HEK293 (cell line): ENCODE results near the gene DCDC2.

ENCODE experiments used
- CTCF ChIA-PET: fragments of 350-600 bp; formaldehyde crosslinking; extraction: SDS; loops from one replicate; lab custom pipeline; 2021; ENCODE audit warnings: antibody characterized with exemption; lab: Yijun Ruan, JAX
- POLR2A ChIA-PET: fragments of 300-600 bp; formaldehyde crosslinking; extraction: SDS; loops from one replicate; lab custom pipeline; 2020; ENCODE audit warnings: antibody characterized with exemption, inconsistent platforms; lab: Yijun Ruan, JAX
- H3K27ac ChIP-seq: fragments of 200-500 bp; sonication (Bioruptor generic); 2 replicates; pipeline ENCODE4 v1.5.1; 2014; ENCODE audit warnings: low read depth, low read length, control low read depth, inconsistent platforms; ENCODE audit errors: extremely low read depth
- H3K36me3 ChIP-seq, 2 experiments: fragments of 200-500 bp in 1 of 2; sonication (Bioruptor generic) in 1 of 2; 1 replicate in 1 of 2; 2 replicates in 1 of 2; pipeline ENCODE4 v1.5.1; 2014 to 2017; ENCODE audit warnings: inconsistent platforms in 2 of 2, low read length in 2 of 2; ENCODE audit not compliant: control insufficient read depth in 2 of 2, insufficient read depth in 1 of 2
- H3K4me1 ChIP-seq: fragments of 200-500 bp; sonication (Bioruptor generic); 2 replicates; pipeline ENCODE4 v1.5.1; 2014; ENCODE audit warnings: mild to moderate bottlenecking, low read length, inconsistent platforms; ENCODE audit not compliant: control insufficient read depth, insufficient read depth
- H3K4me3 ChIP-seq: 2 replicates; pipeline ENCODE4 v1.5.1; 2011; ENCODE audit warnings: low read depth, mild to moderate bottlenecking, control low read depth, low read length, moderate library complexity
- H3K9me3 ChIP-seq: fragments of 200-500 bp; sonication (Bioruptor generic); 2 replicates; pipeline ENCODE4 v1.5.1; 2014; ENCODE audit warnings: low read depth, low read length, inconsistent platforms; ENCODE audit not compliant: control insufficient read depth, insufficient read depth
- FEZF1 ChIP-seq: fragments of 450-650 bp; formaldehyde crosslinking; IDR thresholded peaks from 2 replicates; pipeline ENCODE4 v1.5.1; 2016; ENCODE audit warnings: missing biosample characterization, missing genetic modification characterization
- GFI1B ChIP-seq: fragments of 450-650 bp; formaldehyde crosslinking; IDR thresholded peaks from 2 replicates; pipeline ENCODE4 v1.5.1; 2016; ENCODE audit warnings: missing biosample characterization, missing genetic modification characterization
- KLF1 ChIP-seq: fragments of 450-650 bp; formaldehyde crosslinking; IDR thresholded peaks from 2 replicates; pipeline ENCODE4 v1.5.1; 2016; ENCODE audit warnings: missing biosample characterization, missing genetic modification characterization
- RBAK ChIP-seq: fragments of 450-650 bp; formaldehyde crosslinking; IDR thresholded peaks from 2 replicates; pipeline ENCODE4 v1.5.1; 2016; ENCODE audit warnings: missing biosample characterization, missing genetic modification characterization
- SCRT1 ChIP-seq: fragments of 450-650 bp; formaldehyde crosslinking; IDR thresholded peaks from 2 replicates; pipeline ENCODE4 v1.5.1; 2016; ENCODE audit warnings: missing biosample characterization, missing genetic modification characterization, borderline replicate concordance
- ZBTB6 ChIP-seq: fragments of 450-650 bp; formaldehyde crosslinking; IDR thresholded peaks from 2 replicates; pipeline ENCODE4 v1.5.1; 2017; ENCODE audit warnings: missing biosample characterization, missing genetic modification characterization
- ZNF132 ChIP-seq: fragments of 450-650 bp; formaldehyde crosslinking; IDR thresholded peaks from 2 replicates; pipeline ENCODE4 v1.5.1; 2017; ENCODE audit warnings: missing biosample characterization, missing genetic modification characterization, borderline replicate concordance
- ZNF174 ChIP-seq: fragments of 450-650 bp; formaldehyde crosslinking; IDR thresholded peaks from 2 replicates; pipeline ENCODE4 v1.5.0; 2017; ENCODE audit warnings: missing biosample characterization, mild to moderate bottlenecking, missing genetic modification characterization
- ZNF239 ChIP-seq: fragments of 450-650 bp; formaldehyde crosslinking; IDR thresholded peaks from 2 replicates; pipeline ENCODE4 v1.5.1; 2016; ENCODE audit warnings: missing biosample characterization, missing genetic modification characterization
- ZNF24 ChIP-seq: fragments of 450-650 bp; formaldehyde crosslinking; IDR thresholded peaks from 2 replicates; pipeline ENCODE4 v1.5.1; 2016; ENCODE audit warnings: missing biosample characterization, missing genetic modification characterization
- ZNF394 ChIP-seq: fragments of 450-650 bp; formaldehyde crosslinking; IDR thresholded peaks from 2 replicates; pipeline ENCODE4 v1.5.1; 2016; ENCODE audit warnings: missing biosample characterization, missing genetic modification characterization, mild to moderate bottlenecking, moderate library complexity, borderline replicate concordance
- ZNF423 ChIP-seq: fragments of 450-650 bp; formaldehyde crosslinking; IDR thresholded peaks from 2 replicates; pipeline ENCODE4 v1.5.1; 2016; ENCODE audit warnings: missing biosample characterization, missing genetic modification characterization
- ZNF518A ChIP-seq: fragments of 450-650 bp; formaldehyde crosslinking; conservative IDR thresholded peaks from 2 replicates; pipeline ENCODE4 v1.5.1; 2016; ENCODE audit warnings: low read depth, missing biosample characterization, missing genetic modification characterization
- ZNF549 ChIP-seq: fragments of 450-650 bp; IDR thresholded peaks from 2 replicates; pipeline ENCODE4 v1.5.1; 2018; ENCODE audit warnings: missing biosample characterization, missing genetic modification characterization, mild to moderate bottlenecking, inconsistent platforms, moderate library complexity
- ZNF555 ChIP-seq: fragments of 450-650 bp; formaldehyde crosslinking; conservative IDR thresholded peaks from 2 replicates; pipeline ENCODE4 v1.5.1; 2017; ENCODE audit warnings: missing biosample characterization, mild to moderate bottlenecking, missing genetic modification characterization, inconsistent platforms
- ZNF560 ChIP-seq: fragments of 450-650 bp; formaldehyde crosslinking; IDR thresholded peaks from 2 replicates; pipeline ENCODE4 v1.5.1; 2017; ENCODE audit warnings: missing biosample characterization, missing genetic modification characterization, borderline replicate concordance
- ZNF660 ChIP-seq: fragments of 450-650 bp; IDR thresholded peaks from 2 replicates; pipeline ENCODE4 v1.5.1; 2018; ENCODE audit warnings: missing biosample characterization, mild to moderate bottlenecking, missing genetic modification characterization
- ZNF670 ChIP-seq: fragments of 450-650 bp; formaldehyde crosslinking; IDR thresholded peaks from 2 replicates; pipeline ENCODE4 v1.5.1; 2016; ENCODE audit warnings: missing biosample characterization, missing genetic modification characterization, low read depth
- ZNF677 ChIP-seq: fragments of 450-650 bp; IDR thresholded peaks from 2 replicates; pipeline ENCODE4 v1.5.0; 2018; ENCODE audit warnings: missing biosample characterization, mild to moderate bottlenecking, missing genetic modification characterization, moderate library complexity
- ZNF76 ChIP-seq: fragments of 450-650 bp; formaldehyde crosslinking; IDR thresholded peaks from 2 replicates; pipeline ENCODE4; 2016; ENCODE audit warnings: low read depth, missing biosample characterization, missing genetic modification characterization, borderline replicate concordance
- ZNF830 ChIP-seq: fragments of 450-650 bp; IDR thresholded peaks from 2 replicates; pipeline ENCODE4 v1.5.0; 2018; ENCODE audit warnings: missing biosample characterization, missing genetic modification characterization, low read depth, mild to moderate bottlenecking, moderate library complexity
- ZSCAN23 ChIP-seq: fragments of 450-650 bp; formaldehyde crosslinking; IDR thresholded peaks from 2 replicates; pipeline ENCODE4 v1.5.1; 2016; ENCODE audit warnings: missing biosample characterization, missing genetic modification characterization
- TF ChIP-seq, protein P1 (sequence below): fragments of 450-650 bp; formaldehyde crosslinking; IDR thresholded peaks from 2 replicates; pipeline ENCODE4; 2016; ENCODE audit warnings: missing biosample characterization, missing genetic modification characterization
- TF ChIP-seq, protein P2 (sequence below): fragments of 450-650 bp; formaldehyde crosslinking; IDR thresholded peaks from 2 replicates; pipeline ENCODE4 v1.5.1; 2016; ENCODE audit warnings: missing biosample characterization, missing genetic modification characterization
- TF ChIP-seq, protein P3 (sequence below): fragments of 450-650 bp; formaldehyde crosslinking; IDR thresholded peaks from 2 replicates; pipeline ENCODE4 v1.5.1; 2016; ENCODE audit warnings: missing biosample characterization, missing genetic modification characterization

The DCDC2 gene

DNA sequence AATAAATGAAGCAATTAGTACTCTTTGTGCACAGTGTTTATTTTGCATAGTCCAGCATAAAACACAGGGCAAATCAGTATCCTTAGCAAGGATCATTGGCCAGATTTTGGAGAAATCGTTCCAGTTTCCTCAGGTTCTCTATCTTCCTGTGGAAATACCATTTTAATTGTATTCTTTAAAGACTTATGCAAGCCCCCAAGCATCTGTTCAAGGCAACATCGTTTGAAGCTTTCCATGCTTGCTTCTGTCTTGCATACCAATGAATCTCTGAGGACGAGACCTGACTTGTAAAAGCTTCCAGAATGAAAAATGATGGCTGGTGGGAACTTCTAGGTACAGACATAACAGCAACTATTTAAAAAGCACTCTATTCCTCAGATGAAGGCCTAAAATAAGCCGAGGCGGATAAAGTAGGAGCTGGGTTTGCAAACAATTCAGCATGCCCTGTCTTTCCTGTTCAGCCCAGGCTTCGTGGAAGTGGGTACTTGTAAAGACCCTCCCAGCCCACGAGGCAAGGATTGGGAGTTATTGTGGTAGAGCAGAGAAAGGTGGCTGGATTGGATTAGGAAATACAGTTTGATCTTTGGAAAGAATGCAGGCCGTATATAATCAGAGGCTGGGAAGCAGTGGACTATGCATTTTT is 210.2 kb downstream of the DCDC2 start:
- no peak overlapping the region for H3K27ac ChIP-seq
- TF ChIP-seq ZNF24 (tag by site-specific recombination) (no peak), ZNF670 (tag by site-specific recombination) (no peak), ZNF560 (tag by site-specific recombination) (no peak), ZNF830 (no peak), ZNF518A (tag by site-specific recombination) (no peak), ZNF549 (tag by site-specific recombination) (no peak), ZNF423 (tag by site-specific recombination) (no peak), ZNF660 (tag by site-specific recombination) (no peak), ZNF132 (tag by site-specific recombination) (no peak), ZNF677 (tag by site-specific recombination) (no peak)
- TF ChIP-seq, protein P1, sequence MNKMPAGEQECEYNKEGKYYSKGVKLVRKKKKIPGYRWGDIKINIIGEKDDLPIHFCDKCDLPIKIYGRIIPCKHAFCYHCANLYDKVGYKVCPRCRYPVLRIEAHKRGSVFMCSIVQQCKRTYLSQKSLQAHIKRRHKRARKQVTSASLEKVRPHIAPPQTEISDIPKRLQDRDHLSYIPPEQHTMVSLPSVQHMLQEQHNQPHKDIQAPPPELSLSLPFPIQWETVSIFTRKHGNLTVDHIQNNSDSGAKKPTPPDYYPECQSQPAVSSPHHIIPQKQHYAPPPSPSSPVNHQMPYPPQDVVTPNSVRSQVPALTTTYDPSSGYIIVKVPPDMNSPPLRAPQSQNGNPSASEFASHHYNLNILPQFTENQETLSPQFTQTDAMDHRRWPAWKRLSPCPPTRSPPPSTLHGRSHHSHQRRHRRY (tag by site-specific recombination): no peak
- TF ChIP-seq, all 188 proteins: peak for 0
- POLR2A ChIA-PET: no interaction called here
- Histone ChIP-seq H3K4me1 (no peaks in the 10 kb centered on the region), H3K36me3 (no peaks in the 10 kb centered on the region), H3K9me3 (no peaks in the 10 kb centered on the region), H3K4me3 (no peak overlapping the region)
- CTCF ChIA-PET: interaction anchor here (0.7 kb wide), 1 partner anchor 27 kb away, joined by 4 read pairs; no protein-coding TSS in a partner anchor

DNA sequence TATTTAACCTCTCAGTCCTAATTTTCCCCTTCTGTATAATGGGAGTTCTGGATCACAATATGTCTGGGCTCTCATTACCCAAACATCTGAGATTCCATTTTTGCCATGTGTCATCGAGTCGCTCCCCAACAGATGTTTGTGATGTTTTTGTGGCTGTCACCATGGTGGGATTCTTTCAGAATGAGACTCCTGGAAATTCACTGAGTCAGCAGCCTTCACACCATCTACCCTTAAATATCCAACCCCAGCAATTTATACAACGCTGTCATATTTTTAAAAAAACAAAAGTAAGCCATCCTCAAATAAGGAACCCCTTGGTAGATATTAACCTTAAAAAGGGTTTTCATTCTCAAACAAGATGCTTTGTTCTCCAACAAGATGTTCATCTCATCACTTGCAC is 211.0 kb downstream of the DCDC2 start:
- H3K27ac ChIP-seq: no peak overlapping the region
- no peaks in the 10 kb centered on the region for H3K9me3 ChIP-seq
- H3K4me3 ChIP-seq: no peak overlapping the region
- no peaks in the 10 kb centered on the region for H3K36me3 ChIP-seq
- ChIA-PET POLR2A (no interaction called here), CTCF (interaction anchor here (0.7 kb wide), 1 partner anchor 26 kb away, joined by 4 read pairs; no protein-coding TSS in a partner anchor)
- H3K4me1 ChIP-seq: no peaks in the 10 kb centered on the region
- TF ChIP-seq, protein P2, sequence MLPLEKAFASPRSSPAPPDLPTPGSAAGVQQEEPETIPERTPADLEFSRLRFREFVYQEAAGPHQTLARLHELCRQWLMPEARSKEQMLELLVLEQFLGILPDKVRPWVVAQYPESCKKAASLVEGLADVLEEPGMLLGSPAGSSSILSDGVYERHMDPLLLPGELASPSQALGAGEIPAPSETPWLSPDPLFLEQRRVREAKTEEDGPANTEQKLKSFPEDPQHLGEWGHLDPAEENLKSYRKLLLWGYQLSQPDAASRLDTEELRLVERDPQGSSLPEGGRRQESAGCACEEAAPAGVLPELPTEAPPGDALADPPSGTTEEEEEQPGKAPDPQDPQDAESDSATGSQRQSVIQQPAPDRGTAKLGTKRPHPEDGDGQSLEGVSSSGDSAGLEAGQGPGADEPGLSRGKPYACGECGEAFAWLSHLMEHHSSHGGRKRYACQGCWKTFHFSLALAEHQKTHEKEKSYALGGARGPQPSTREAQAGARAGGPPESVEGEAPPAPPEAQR (tag by site-specific recombination): no peak
- no peak for TF ChIP-seq ZNF174
- TF ChIP-seq, protein P3, sequence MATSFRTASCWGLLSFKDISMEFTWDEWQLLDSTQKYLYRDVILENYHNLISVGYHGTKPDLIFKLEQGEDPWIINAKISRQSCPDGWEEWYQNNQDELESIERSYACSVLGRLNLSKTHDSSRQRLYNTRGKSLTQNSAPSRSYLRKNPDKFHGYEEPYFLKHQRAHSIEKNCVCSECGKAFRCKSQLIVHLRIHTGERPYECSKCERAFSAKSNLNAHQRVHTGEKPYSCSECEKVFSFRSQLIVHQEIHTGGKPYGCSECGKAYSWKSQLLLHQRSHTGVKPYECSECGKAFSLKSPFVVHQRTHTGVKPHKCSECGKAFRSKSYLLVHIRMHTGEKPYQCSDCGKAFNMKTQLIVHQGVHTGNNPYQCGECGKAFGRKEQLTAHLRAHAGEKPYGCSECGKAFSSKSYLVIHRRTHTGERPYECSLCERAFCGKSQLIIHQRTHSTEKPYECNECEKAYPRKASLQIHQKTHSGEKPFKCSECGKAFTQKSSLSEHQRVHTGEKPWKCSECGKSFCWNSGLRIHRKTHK: no peak
- TF ChIP-seq ZNF76 (tag by site-specific recombination): no peak
- no peak for TF ChIP-seq ZNF394
- no peak for TF ChIP-seq GFI1B (tag by site-specific recombination)
- no peak for TF ChIP-seq SCRT1
- TF ChIP-seq KLF1 (tag by site-specific recombination): no peak
- TF ChIP-seq ZNF555 (tag by site-specific recombination): no peak
- TF ChIP-seq FEZF1 (tag by site-specific recombination): no peak
- TF ChIP-seq ZSCAN23 (tag by site-specific recombination): no peak
- TF ChIP-seq RBAK: no peak
- no peak for TF ChIP-seq ZNF239
- no peak for TF ChIP-seq ZBTB6 (tag by site-specific recombination)
